Epithelial cell of proximal tubule (primary cell): Measurements from ENCODE around the gene PPIL6. TPM values are rescaled to one million over a fixed set of nuclear protein-coding genes. Genes with fewer than 3 reads are reported as not detected.

ENCODE experiments used
- DNase-seq: peaks from one replicate; pipeline ENCODE4 v3.0.0-alpha.2; 2011; ENCODE audit warnings: low read depth
- H3K4me3 ChIP-seq: 2 replicates; pipeline ENCODE4 v1.5.1; 2011; ENCODE audit warnings: low read depth, mild to moderate bottlenecking, low read length
- CTCF ChIP-seq: conservative IDR thresholded peaks from 2 replicates; pipeline ENCODE4 v1.5.1; 2012; ENCODE audit warnings: low read depth, mild to moderate bottlenecking, low read length
- total RNA-seq: library from RNA; depleted of rRNA; stranded (reverse); fragments of >200 nt; gene quantifications from 2 replicates; pipeline ENCODE4 v1.2.3, GENCODE V29; 2015

The PPIL6 gene
- total RNA-seq, 1 donor from 2014 or later: 2.5 TPM

DNA sequence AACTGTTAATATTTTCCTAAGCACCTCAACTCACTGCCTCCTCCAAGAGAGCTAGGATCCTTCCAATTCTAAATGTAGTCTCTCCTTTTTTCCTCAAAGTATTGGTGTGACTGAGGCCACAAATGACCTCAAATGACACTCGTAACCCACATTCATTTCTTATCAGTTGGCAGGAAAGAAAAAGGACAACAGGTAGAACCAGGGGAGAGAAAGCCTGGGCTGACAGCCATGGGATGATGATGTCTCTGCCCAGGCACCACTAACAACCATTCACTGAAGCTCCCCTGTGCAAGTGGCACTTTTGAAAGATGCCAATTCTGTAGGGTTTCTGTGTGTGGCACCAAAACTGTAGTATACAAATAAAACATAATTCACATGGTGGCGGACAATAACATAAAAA lies 35.2 kb upstream of the PPIL6 start:
- no peak overlapping the region for H3K4me3 ChIP-seq
- DNase-seq: no peak
- TF ChIP-seq CTCF: no peak

GRCh38 chr6:109474995-109475394 lies 34.6 kb upstream of the PPIL6 start:
- TF ChIP-seq CTCF: no peak
- H3K4me3 ChIP-seq: no peak overlapping the region
- no peak for DNase-seq

- DNase-seq: no peak
- H3K4me3 ChIP-seq: no peak overlapping the region
- no peak for TF ChIP-seq CTCF
Measured at GRCh38 chr6:109473120-109473519, 32.7 kb upstream of the PPIL6 start.

- DNase-seq: no peak
- no peak for TF ChIP-seq CTCF
Measured at GRCh38 chr6:109472132-109472995, 31.9 kb upstream of the PPIL6 start.

GRCh38 chr6:109471105-109471810 lies 30.8 kb upstream of the PPIL6 start:
- H3K4me3 ChIP-seq: no peak overlapping the region
- TF ChIP-seq CTCF: no peak
- no peak for DNase-seq

More at GRCh38 chr6:109472132-109472995, 31.9 kb upstream of the PPIL6 start:
- H3K4me3 ChIP-seq: no peak overlapping the region

DNA sequence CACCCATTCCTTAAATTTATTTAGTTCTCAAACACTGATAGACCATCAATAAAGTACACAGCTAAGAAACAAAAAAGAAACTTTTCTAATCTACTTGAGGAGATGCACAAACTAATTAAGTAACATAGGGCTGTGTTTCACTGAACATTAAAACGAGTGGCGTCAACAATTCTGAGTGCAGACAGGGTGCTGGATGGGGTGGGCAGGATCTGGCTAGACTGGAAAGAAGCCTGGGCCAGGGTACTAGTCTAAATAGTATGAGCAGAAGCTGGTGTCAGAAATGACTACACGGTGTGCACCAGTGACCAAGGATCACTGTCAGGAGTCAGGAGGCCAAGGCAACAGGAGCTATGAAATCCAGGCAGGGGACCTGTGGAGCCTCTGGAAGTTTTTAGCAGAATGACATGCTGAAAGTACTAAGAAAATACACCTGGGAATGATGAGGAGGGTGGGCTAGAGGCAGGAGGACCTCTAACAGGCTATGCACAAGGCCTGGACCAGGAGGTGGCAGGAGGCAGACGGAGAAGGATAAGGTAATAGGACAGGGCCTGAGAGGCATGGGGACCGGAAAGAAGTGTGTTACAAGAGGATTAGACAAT lies 29.3 kb upstream of the PPIL6 start:
- TF ChIP-seq CTCF: no peak
- H3K4me3 ChIP-seq: no peak overlapping the region

More for the DNA sequence above, 29.3 kb upstream of the PPIL6 start:
- no peak for DNase-seq
